HEK293 (cell line): ENCODE data around the gene DOCK3.

Experiments used
- HOXD13 ChIP-seq: sonication (generic); formaldehyde crosslinking; IDR thresholded peaks from 2 replicates; pipeline ENCODE4 v1.8.0; 2022; ENCODE audit warnings: missing genetic modification reagents, borderline replicate concordance
- SP2 ChIP-seq: fragments of 450-650 bp; formaldehyde crosslinking; IDR thresholded peaks from 2 replicates; pipeline ENCODE4 v1.5.1; 2016; ENCODE audit warnings: missing biosample characterization, missing genetic modification characterization
- ZNF530 ChIP-seq: fragments of 450-650 bp; formaldehyde crosslinking; IDR thresholded peaks from 2 replicates; pipeline ENCODE4 v1.5.1; 2016; ENCODE audit warnings: low read depth, missing biosample characterization, missing genetic modification characterization
- TF ChIP-seq, protein P1 (sequence below): fragments of 450-650 bp; formaldehyde crosslinking; IDR thresholded peaks from 2 replicates; pipeline ENCODE4 v1.5.1; 2016; ENCODE audit warnings: missing biosample characterization, missing genetic modification characterization
- TF ChIP-seq, protein P2 (sequence below): fragments of 450-650 bp; formaldehyde crosslinking; IDR thresholded peaks from 2 replicates; pipeline ENCODE4 v1.5.1; 2017; ENCODE audit warnings: missing biosample characterization, missing genetic modification characterization

DNA sequence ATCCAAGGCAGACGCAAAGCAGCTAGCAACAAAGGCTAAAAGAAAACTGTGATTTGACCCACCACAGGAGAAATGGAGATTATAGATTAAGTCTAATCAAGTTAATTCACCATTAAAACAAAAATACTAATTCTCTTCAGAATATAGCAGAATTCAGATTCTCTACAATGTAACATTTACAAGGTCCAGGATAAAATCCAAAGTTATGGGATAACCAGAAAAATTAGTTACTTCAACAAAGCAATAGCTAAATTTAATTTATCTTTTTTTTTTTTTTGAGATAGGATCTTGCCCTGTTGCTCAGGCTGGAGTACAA, 425.8 kb downstream of the DOCK3 start:
- TF ChIP-seq, protein P1, sequence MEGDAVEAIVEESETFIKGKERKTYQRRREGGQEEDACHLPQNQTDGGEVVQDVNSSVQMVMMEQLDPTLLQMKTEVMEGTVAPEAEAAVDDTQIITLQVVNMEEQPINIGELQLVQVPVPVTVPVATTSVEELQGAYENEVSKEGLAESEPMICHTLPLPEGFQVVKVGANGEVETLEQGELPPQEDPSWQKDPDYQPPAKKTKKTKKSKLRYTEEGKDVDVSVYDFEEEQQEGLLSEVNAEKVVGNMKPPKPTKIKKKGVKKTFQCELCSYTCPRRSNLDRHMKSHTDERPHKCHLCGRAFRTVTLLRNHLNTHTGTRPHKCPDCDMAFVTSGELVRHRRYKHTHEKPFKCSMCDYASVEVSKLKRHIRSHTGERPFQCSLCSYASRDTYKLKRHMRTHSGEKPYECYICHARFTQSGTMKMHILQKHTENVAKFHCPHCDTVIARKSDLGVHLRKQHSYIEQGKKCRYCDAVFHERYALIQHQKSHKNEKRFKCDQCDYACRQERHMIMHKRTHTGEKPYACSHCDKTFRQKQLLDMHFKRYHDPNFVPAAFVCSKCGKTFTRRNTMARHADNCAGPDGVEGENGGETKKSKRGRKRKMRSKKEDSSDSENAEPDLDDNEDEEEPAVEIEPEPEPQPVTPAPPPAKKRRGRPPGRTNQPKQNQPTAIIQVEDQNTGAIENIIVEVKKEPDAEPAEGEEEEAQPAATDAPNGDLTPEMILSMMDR (tag by site-specific recombination), result no peak
- TF ChIP-seq, protein P2, sequence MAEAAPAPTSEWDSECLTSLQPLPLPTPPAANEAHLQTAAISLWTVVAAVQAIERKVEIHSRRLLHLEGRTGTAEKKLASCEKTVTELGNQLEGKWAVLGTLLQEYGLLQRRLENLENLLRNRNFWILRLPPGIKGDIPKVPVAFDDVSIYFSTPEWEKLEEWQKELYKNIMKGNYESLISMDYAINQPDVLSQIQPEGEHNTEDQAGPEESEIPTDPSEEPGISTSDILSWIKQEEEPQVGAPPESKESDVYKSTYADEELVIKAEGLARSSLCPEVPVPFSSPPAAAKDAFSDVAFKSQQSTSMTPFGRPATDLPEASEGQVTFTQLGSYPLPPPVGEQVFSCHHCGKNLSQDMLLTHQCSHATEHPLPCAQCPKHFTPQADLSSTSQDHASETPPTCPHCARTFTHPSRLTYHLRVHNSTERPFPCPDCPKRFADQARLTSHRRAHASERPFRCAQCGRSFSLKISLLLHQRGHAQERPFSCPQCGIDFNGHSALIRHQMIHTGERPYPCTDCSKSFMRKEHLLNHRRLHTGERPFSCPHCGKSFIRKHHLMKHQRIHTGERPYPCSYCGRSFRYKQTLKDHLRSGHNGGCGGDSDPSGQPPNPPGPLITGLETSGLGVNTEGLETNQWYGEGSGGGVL (tag by site-specific recombination), result no peak
- TF ChIP-seq ZNF530 (tag by site-specific recombination), result no peak
- TF ChIP-seq HOXD13 (CRISPR knock-in tag), result no peak
- TF ChIP-seq SP2, result no peak
